ENCODE measurements around the gene PCSK5.

The PCSK5 gene

DNA sequence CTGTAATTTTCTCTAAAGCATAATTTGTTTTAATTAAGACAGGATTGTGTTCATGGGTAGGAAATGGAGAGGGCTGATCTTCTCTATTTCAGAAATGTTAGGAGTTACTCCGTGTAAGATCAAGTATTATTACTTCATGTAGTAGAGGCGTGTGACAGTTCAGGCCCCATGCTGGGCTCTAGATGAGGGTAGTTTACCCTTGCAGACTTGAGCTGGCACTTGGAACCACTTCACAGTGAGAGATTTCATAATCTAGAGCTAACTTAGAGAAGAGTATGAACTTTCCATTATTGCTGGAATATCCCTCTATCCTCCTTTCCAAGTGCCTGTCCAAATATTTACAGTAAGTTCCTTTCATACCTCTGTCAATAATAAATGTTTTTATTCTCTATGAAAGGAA is 195.1 kb downstream of the PCSK5 start:
- TF ChIP-seq EZH2phosphoT487 (IDR thresholded peaks at IDR 0.05; ENCODE audit: low read length): no peak
- TF ChIP-seq EZH2 (optimal IDR thresholded peaks at IDR 0.05; ENCODE audit: low read depth, low read length): no peak
- TF ChIP-seq, protein P1, sequence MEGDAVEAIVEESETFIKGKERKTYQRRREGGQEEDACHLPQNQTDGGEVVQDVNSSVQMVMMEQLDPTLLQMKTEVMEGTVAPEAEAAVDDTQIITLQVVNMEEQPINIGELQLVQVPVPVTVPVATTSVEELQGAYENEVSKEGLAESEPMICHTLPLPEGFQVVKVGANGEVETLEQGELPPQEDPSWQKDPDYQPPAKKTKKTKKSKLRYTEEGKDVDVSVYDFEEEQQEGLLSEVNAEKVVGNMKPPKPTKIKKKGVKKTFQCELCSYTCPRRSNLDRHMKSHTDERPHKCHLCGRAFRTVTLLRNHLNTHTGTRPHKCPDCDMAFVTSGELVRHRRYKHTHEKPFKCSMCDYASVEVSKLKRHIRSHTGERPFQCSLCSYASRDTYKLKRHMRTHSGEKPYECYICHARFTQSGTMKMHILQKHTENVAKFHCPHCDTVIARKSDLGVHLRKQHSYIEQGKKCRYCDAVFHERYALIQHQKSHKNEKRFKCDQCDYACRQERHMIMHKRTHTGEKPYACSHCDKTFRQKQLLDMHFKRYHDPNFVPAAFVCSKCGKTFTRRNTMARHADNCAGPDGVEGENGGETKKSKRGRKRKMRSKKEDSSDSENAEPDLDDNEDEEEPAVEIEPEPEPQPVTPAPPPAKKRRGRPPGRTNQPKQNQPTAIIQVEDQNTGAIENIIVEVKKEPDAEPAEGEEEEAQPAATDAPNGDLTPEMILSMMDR (IDR thresholded peaks at IDR 0.05; ENCODE audit: low read length): no peak
- H3K79me2 ChIP-seq (ENCODE audit: low read length): no peaks in the 10 kb centered on the region

GRCh38 chr9:76086539-76086938 is 196.1 kb downstream of the PCSK5 start:
- Histone ChIP-seq H3F3A (ENCODE audit: insufficient read depth, low read length) (no peaks in the 10 kb centered on the region), H3K79me2 (ENCODE audit: low read length) (no peaks in the 10 kb centered on the region), H3K27ac (ENCODE audit: low read length) (no peak overlapping the region), H3K9ac (ENCODE audit: low read length) (no peak overlapping the region), H3K36me3 (replicated peaks; ENCODE audit: insufficient read depth, low read length) (no peaks in the 10 kb centered on the region), H3K4me2 (ENCODE audit: low read depth, low read length) (no peak overlapping the region), H4K20me1 (ENCODE audit: insufficient read depth, low read length) (no peaks in the 10 kb centered on the region), H2AFZ (ENCODE audit: low read length) (no peak overlapping the region), H3K9me2 (replicated peaks; ENCODE audit: insufficient read depth, low read length) (no peaks in the 10 kb centered on the region), H3K4me3 (ENCODE audit: low read length) (no peak overlapping the region), H3K4me1 (ENCODE audit: low read length) (no peaks in the 10 kb centered on the region), H3K27me3 (replicated peaks; ENCODE audit: insufficient read depth, low read length) (no peaks in the 10 kb centered on the region), H3K9me3 (replicated peaks; ENCODE audit: insufficient read depth, low read length) (no peaks in the 10 kb centered on the region)
- DNase-seq: no peak
- TF ChIP-seq EZH2phosphoT487 (IDR thresholded peaks at IDR 0.05; ENCODE audit: low read length) (no peak), EZH2 (optimal IDR thresholded peaks at IDR 0.05; ENCODE audit: low read depth, low read length) (no peak)
- TF ChIP-seq, protein P1 (IDR thresholded peaks at IDR 0.05; ENCODE audit: low read length): no peak

More for the DNA sequence above, 195.1 kb downstream of the PCSK5 start:
- DNase-seq: no peak
- Histone ChIP-seq H3K36me3 (replicated peaks; ENCODE audit: insufficient read depth, low read length) (no peaks in the 10 kb centered on the region), H3K9me2 (replicated peaks; ENCODE audit: insufficient read depth, low read length) (no peaks in the 10 kb centered on the region), H3K27ac (ENCODE audit: low read length) (no peak overlapping the region), H4K20me1 (ENCODE audit: insufficient read depth, low read length) (no peaks in the 10 kb centered on the region), H3K4me1 (ENCODE audit: low read length) (no peaks in the 10 kb centered on the region), H3K27me3 (replicated peaks; ENCODE audit: insufficient read depth, low read length) (no peaks in the 10 kb centered on the region), H3F3A (ENCODE audit: insufficient read depth, low read length) (no peaks in the 10 kb centered on the region), H2AFZ (ENCODE audit: low read length) (no peak overlapping the region), H3K9ac (ENCODE audit: low read length) (no peak overlapping the region), H3K4me3 (ENCODE audit: low read length) (no peak overlapping the region), H3K4me2 (ENCODE audit: low read depth, low read length) (no peak overlapping the region), H3K9me3 (replicated peaks; ENCODE audit: insufficient read depth, low read length) (no peaks in the 10 kb centered on the region)

- H3K27ac ChIP-seq (ENCODE audit: low read length): no peak overlapping the region
- H3K9me2 ChIP-seq (replicated peaks; ENCODE audit: insufficient read depth, low read length): no peaks in the 10 kb centered on the region
- no peaks in the 10 kb centered on the region for H3K27me3 ChIP-seq (replicated peaks; ENCODE audit: insufficient read depth, low read length)
- no peaks in the 10 kb centered on the region for H3K4me1 ChIP-seq (ENCODE audit: low read length)
- no peak for DNase-seq
- no peaks in the 10 kb centered on the region for H3F3A ChIP-seq (ENCODE audit: insufficient read depth, low read length)
- no peak overlapping the region for H3K4me3 ChIP-seq (ENCODE audit: low read length)
- no peak overlapping the region for H2AFZ ChIP-seq (ENCODE audit: low read length)
- H3K9ac ChIP-seq (ENCODE audit: low read length): no peak overlapping the region
- H3K9me3 ChIP-seq (replicated peaks; ENCODE audit: insufficient read depth, low read length): no peaks in the 10 kb centered on the region
- no peak overlapping the region for H3K4me2 ChIP-seq (ENCODE audit: low read depth, low read length)
- no peaks in the 10 kb centered on the region for H4K20me1 ChIP-seq (ENCODE audit: insufficient read depth, low read length)
- no peaks in the 10 kb centered on the region for H3K79me2 ChIP-seq (ENCODE audit: low read length)
- no peaks in the 10 kb centered on the region for H3K36me3 ChIP-seq (replicated peaks; ENCODE audit: insufficient read depth, low read length)
- no peak for TF ChIP-seq EZH2 (optimal IDR thresholded peaks at IDR 0.05; ENCODE audit: low read depth, low read length)
- no peak for TF ChIP-seq EZH2phosphoT487 (IDR thresholded peaks at IDR 0.05; ENCODE audit: low read length)
- TF ChIP-seq, protein P1 (IDR thresholded peaks at IDR 0.05; ENCODE audit: low read length): no peak
Observed at GRCh38 chr9:76087976-76088375, 197.5 kb downstream of the PCSK5 start.
